ENCODE results near the gene KIF2C.
"Not testable (repeated sequence)": the region's sequence is repeated elsewhere in the genome, so short reads cannot be mapped to it uniquely, and the experiment has no call there.

Gene KIF2C

GRCh38 chr1:44790968-44791801, 51.5 kb downstream of the KIF2C start:
- H3K36me3 ChIP-seq (replicated peaks in 1 of 2; ENCODE audit: control insufficient read depth in 2 of 2, insufficient read depth in 2 of 2, low read length in 2 of 2), result no peaks in the 10 kb centered on the region
- peaks cover 0 to 16% (median 3%) of the 10 kb centered on the region in 3 experiments for H3K27me3 ChIP-seq (ENCODE audit: control insufficient read depth in 3 of 3, insufficient read depth in 3 of 3, low read depth in 1 of 3, low read length in 3 of 3)
- H3K4me2 ChIP-seq (ENCODE audit: insufficient read depth, low read length, poor library complexity, severe bottlenecking), result no peak overlapping the region
- H2AK5ac ChIP-seq (ENCODE audit: low read depth, low read length), result peak overlapping the region; percentile 88
- peak overlapping the region; percentile 72 for H2BK120ac ChIP-seq (ENCODE audit: low read depth, low read length)
- H2BK12ac ChIP-seq (ENCODE audit: low read length), result no peak overlapping the region
- no peak overlapping the region for H4K91ac ChIP-seq (ENCODE audit: low read depth, low read length, poor library complexity)
- peaks cover 9 to 10% of the 10 kb centered on the region in 2 donors for H3K4me1 ChIP-seq (ENCODE audit: control insufficient read depth in 2 of 2, insufficient read depth in 1 of 2, low read depth in 1 of 2, low read length in 2 of 2)
- no peak overlapping the region for H3K4me3 ChIP-seq (ENCODE audit: low read length in 2 of 2)
- peak overlapping the region; percentile 48 for H3K18ac ChIP-seq (ENCODE audit: low read length)
- H3K23ac ChIP-seq (ENCODE audit: low read depth, low read length, poor library complexity), result no peak overlapping the region
- H4K8ac ChIP-seq (ENCODE audit: low read depth, low read length), result peak overlapping the region; percentile 17
- H3K79me1 ChIP-seq (ENCODE audit: low read depth, low read length), result no peaks in the 10 kb centered on the region
- H2BK5ac ChIP-seq (ENCODE audit: low read length), result peak overlapping the region; percentile 53
- no peak for DNase-seq (ENCODE audit: low spot score)
- peak overlapping the region; percentile 38 for H3K14ac ChIP-seq (ENCODE audit: low read length)
- no peaks in the 10 kb centered on the region for H3K9me3 ChIP-seq (replicated peaks in 1 of 2; ENCODE audit: control insufficient read depth in 2 of 2, insufficient read depth in 1 of 2, low read depth in 1 of 2, low read length in 2 of 2)
- H2AFZ ChIP-seq (ENCODE audit: low read length), result peak overlapping the region; percentile 2
- H3K4ac ChIP-seq (ENCODE audit: low read length), result no peak overlapping the region
- H2BK15ac ChIP-seq (ENCODE audit: low read length), result peak overlapping the region; percentile 37
- no CpG with 5 or more reads among the region's 7 CpGs for whole genome bisulfite sequencing, 2 donors (ENCODE audit: extremely low coverage in 2 of 2, insufficient read length in 2 of 2, insufficient replicate concordance in 1 of 2)
- H3K9ac ChIP-seq (ENCODE audit: low read depth, low read length, poor library complexity), result no peak overlapping the region
- no peak overlapping the region for H3K27ac ChIP-seq (replicated peaks; ENCODE audit: low read length)

DNA sequence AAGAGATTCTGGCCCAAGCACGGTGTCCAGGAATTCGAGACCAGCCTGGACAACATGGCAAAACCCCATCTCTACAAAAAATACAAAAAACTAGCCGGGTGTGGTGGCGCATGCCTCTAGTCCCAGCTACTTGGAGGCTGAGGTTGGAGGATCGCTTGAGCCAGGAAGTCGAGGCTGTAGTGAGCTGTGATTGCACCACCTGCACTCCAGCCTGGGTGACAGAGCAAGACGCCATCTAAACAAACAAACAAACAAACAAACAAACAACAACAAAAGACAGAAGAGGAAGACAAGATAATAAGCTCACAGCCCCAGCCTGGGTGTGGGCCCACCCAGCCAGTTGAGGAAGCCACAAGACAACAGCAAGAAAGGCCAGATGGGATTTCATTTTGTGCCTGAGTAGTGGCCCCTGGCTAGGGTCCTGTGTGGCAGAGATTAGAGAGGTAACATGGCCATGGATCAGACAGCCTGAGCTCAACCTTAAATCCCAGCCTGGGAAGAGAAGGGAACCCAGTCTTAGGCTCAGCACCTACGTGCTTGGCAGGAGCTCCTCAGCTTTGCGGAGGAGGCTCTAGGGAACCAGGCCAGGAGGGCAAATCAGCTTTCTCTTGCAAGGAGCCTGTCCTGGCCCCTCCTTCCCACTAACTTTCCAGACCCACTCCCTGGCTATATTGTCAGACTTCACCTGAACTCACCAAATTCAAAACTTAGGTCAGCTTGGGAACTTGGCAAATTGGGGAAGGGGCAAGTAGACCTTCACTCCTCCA, 53.3 kb downstream of the KIF2C start:
- Histone ChIP-seq H2BK15ac (ENCODE audit: low read length) (no peak overlapping the region), H2BK5ac (ENCODE audit: low read length) (no peak overlapping the region), H3K23ac (ENCODE audit: low read depth, low read length, poor library complexity) (no peak overlapping the region), H2AFZ (ENCODE audit: low read length) (peak overlapping the region; percentile 63), H3K4me3 (ENCODE audit: low read length in 2 of 2) (no peak overlapping the region), H3K79me1 (ENCODE audit: low read depth, low read length) (no peaks in the 10 kb centered on the region), H3K36me3 (replicated peaks in 1 of 2; ENCODE audit: control insufficient read depth in 2 of 2, insufficient read depth in 2 of 2, low read length in 2 of 2) (no peaks in the 10 kb centered on the region), H2BK12ac (ENCODE audit: low read length) (no peak overlapping the region), H3K9ac (ENCODE audit: low read depth, low read length, poor library complexity) (no peak overlapping the region), H3K4ac (ENCODE audit: low read length) (no peak overlapping the region), H3K4me2 (ENCODE audit: insufficient read depth, low read length, poor library complexity, severe bottlenecking) (no peak overlapping the region), H4K8ac (ENCODE audit: low read depth, low read length) (no peak overlapping the region), H3K4me1 (ENCODE audit: control insufficient read depth in 2 of 2, insufficient read depth in 1 of 2, low read depth in 1 of 2, low read length in 2 of 2) (peaks cover 2 to 5% of the 10 kb centered on the region in 2 donors), H2AK5ac (ENCODE audit: low read depth, low read length) (peak overlapping the region; percentile 53), H3K14ac (ENCODE audit: low read length) (no peak overlapping the region), H4K91ac (ENCODE audit: low read depth, low read length, poor library complexity) (no peak overlapping the region), H3K9me3 (replicated peaks in 1 of 2; ENCODE audit: control insufficient read depth in 2 of 2, insufficient read depth in 1 of 2, low read depth in 1 of 2, low read length in 2 of 2) (no peaks in the 10 kb centered on the region), H3K27me3 (ENCODE audit: control insufficient read depth in 3 of 3, insufficient read depth in 3 of 3, low read depth in 1 of 3, low read length in 3 of 3) (peaks cover 0 to 3% (median 0%) of the 10 kb centered on the region in 3 experiments), H3K18ac (ENCODE audit: low read length) (peak overlapping the region; percentile 2), H2BK120ac (ENCODE audit: low read depth, low read length) (no peak overlapping the region), H3K27ac (replicated peaks; ENCODE audit: low read length) (no peak overlapping the region)
- no peak for DNase-seq (ENCODE audit: low spot score)
- no CpG with 5 or more reads among the region's 9 CpGs for WGBS, 2 donors (ENCODE audit: extremely low coverage in 2 of 2, insufficient read length in 2 of 2, insufficient replicate concordance in 1 of 2)

DNA sequence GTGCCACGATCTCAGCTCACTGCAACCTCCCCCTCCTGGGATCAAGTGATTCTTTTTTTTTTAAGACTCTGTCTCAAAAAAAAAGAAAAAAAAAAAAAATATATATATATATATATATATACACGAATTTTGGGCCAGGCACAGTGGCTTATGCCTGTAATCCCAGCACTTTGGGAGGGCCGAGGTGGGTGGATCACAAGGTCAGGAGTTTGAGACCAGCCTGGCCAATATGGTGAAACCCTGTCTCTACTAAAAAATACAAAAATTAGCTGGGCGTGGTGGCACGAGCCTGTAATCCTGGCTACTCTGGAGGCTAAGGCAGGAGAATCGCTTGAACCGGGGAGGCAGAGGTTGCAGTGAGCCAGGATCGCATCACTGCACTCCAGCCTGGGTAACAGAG, 58.2 kb downstream of the KIF2C start:
- not testable (repeated sequence) for H2BK12ac ChIP-seq (ENCODE audit: low read length); H2BK5ac ChIP-seq (ENCODE audit: low read length); H3K9ac ChIP-seq (ENCODE audit: low read depth, low read length, poor library complexity); H3K4me2 ChIP-seq (ENCODE audit: insufficient read depth, low read length, poor library complexity, severe bottlenecking); H3K23ac ChIP-seq (ENCODE audit: low read depth, low read length, poor library complexity); H3K4me3 ChIP-seq (ENCODE audit: low read length in 2 of 2); H3K27me3 ChIP-seq (ENCODE audit: control insufficient read depth in 3 of 3, insufficient read depth in 3 of 3, low read depth in 1 of 3, low read length in 3 of 3); H2BK15ac ChIP-seq (ENCODE audit: low read length); H4K91ac ChIP-seq (ENCODE audit: low read depth, low read length, poor library complexity); H3K36me3 ChIP-seq (replicated peaks in 1 of 2; ENCODE audit: control insufficient read depth in 2 of 2, insufficient read depth in 2 of 2, low read length in 2 of 2); H3K4ac ChIP-seq (ENCODE audit: low read length); DNase-seq (ENCODE audit: low spot score); H2BK120ac ChIP-seq (ENCODE audit: low read depth, low read length); H3K9me3 ChIP-seq (replicated peaks in 1 of 2; ENCODE audit: control insufficient read depth in 2 of 2, insufficient read depth in 1 of 2, low read depth in 1 of 2, low read length in 2 of 2); H3K14ac ChIP-seq (ENCODE audit: low read length); H3K18ac ChIP-seq (ENCODE audit: low read length); H2AFZ ChIP-seq (ENCODE audit: low read length); H3K27ac ChIP-seq (replicated peaks; ENCODE audit: low read length); H3K79me1 ChIP-seq (ENCODE audit: low read depth, low read length); H2AK5ac ChIP-seq (ENCODE audit: low read depth, low read length); H4K8ac ChIP-seq (ENCODE audit: low read depth, low read length)
- H3K4me1 ChIP-seq (ENCODE audit: control insufficient read depth in 2 of 2, insufficient read depth in 1 of 2, low read depth in 1 of 2, low read length in 2 of 2), result peaks cover 13 to 20% of the 10 kb centered on the region in 2 donors
- no CpG with 5 or more reads among the region's 8 CpGs for WGBS, 2 donors (ENCODE audit: extremely low coverage in 2 of 2, insufficient read length in 2 of 2, insufficient replicate concordance in 1 of 2)

Measured in neuronal stem cell (in vitro differentiated cells).